Activated CD4-positive, alpha-beta T cell treated with anti-CD3 and anti-CD28 coated beads for 36 hours (primary cell): ENCODE results near the gene OLFM2. TPM values are rescaled to one million over a fixed set of nuclear protein-coding genes. Genes with fewer than 3 reads are reported as not detected.

Source experiments
- ATAC-seq: fragments of 200-7000 bp; cut with Tn5 transposase; one replicate; pipeline ENCODE4 v1.10.0; 2021; ENCODE audit warnings: mild to moderate bottlenecking, moderate library complexity
- CTCF ChIA-PET: fragments of 350-600 bp; sonication (Branson Sonifier 250); formaldehyde crosslinking; loops from one replicate; lab custom pipeline; 2021; ENCODE audit warnings: antibody characterized with exemption; lab: Charles Lee
- POLR2A ChIA-PET: fragments of 350-600 bp; sonication (Branson Sonifier 250); formaldehyde crosslinking; loops from one replicate; lab custom pipeline; 2021; ENCODE audit warnings: antibody characterized with exemption, inconsistent platforms; lab: Charles Lee
- DNase-seq: peaks from one replicate; pipeline ENCODE4 v3.0.0-alpha.2; 2020
- H3K27ac Mint-ChIP-seq: one replicate; pipeline ENCODE4 v1.8.0; 2021; ENCODE audit warnings: mixed read lengths
- H3K27me3 Mint-ChIP-seq: one replicate; pipeline ENCODE4 v1.8.0; 2021; ENCODE audit warnings: mixed read lengths
- H3K36me3 Mint-ChIP-seq: one replicate; pipeline ENCODE4 v1.8.0; 2021; ENCODE audit warnings: low read depth, mixed read lengths
- H3K4me1 Mint-ChIP-seq: one replicate; pipeline ENCODE4 v1.8.0; 2021; ENCODE audit warnings: mixed read lengths
- H3K4me3 Mint-ChIP-seq: one replicate; pipeline ENCODE4 v1.8.0; 2021; ENCODE audit warnings: mild to moderate bottlenecking, moderate library complexity, mixed read lengths
- H3K9me3 Mint-ChIP-seq: one replicate; pipeline ENCODE4 v1.8.0; 2021; ENCODE audit warnings: low read depth, mixed read lengths
- intact Hi-C, 2 experiments: fragments of 100-400 bp; cut with DNase I in 1 of 2; cut with micrococcal nuclease in 1 of 2; formaldehyde crosslinking; loops; one replicate each; pipeline versions ENCODE4 v1.14.2 to v1.15.1; 2022 to 2024; cut with DNase I, micrococcal nuclease
- total RNA-seq, 2 experiments: library from RNA; stranded (reverse); gene quantifications; one replicate each; pipeline ENCODE4 v1.2.3, GENCODE V29; 2021

The OLFM2 gene
- total RNA-seq, 2 experiments from 2014 or later, result 1.3 to 1.8 TPM

- Mint-ChIP-seq H3K4me1 (no peaks in the 10 kb centered on the region), H3K36me3 (no peaks in the 10 kb centered on the region), H3K9me3 (no peaks in the 10 kb centered on the region), H3K27ac (no peak overlapping the region), H3K4me3 (no peak overlapping the region), H3K27me3 (peaks cover 5% of the 10 kb centered on the region)
- no peak for ATAC-seq
- POLR2A ChIA-PET, result no interaction called here
- CTCF ChIA-PET, result no interaction called here
- intact Hi-C loops, result no loop called here
- no peak for DNase-seq
Observed at GRCh38 chr19:9903336-9903735, 33.0 kb downstream of the OLFM2 start.

- Mint-ChIP-seq H3K4me3 (no peak overlapping the region), H3K27ac (no peak overlapping the region), H3K4me1 (no peaks in the 10 kb centered on the region), H3K36me3 (no peaks in the 10 kb centered on the region), H3K27me3 (peaks cover 5% of the 10 kb centered on the region), H3K9me3 (no peaks in the 10 kb centered on the region)
- ChIA-PET CTCF (interaction anchor here (1.7 kb wide), 1 partner anchor 29 kb away, joined by 5 read pairs; no protein-coding TSS in a partner anchor), POLR2A (interaction anchor here (0.6 kb wide), 1 partner anchor 276 kb away, joined by 3 read pairs; no protein-coding TSS in a partner anchor)
- no peak for DNase-seq
- intact Hi-C loops, result no loop called here
- no peak for ATAC-seq
Observed at GRCh38 chr19:9901642-9902041, 34.7 kb downstream of the OLFM2 start.

GRCh38 chr19:9901020-9901419, 35.3 kb downstream of the OLFM2 start:
- no peaks in the 10 kb centered on the region for H3K9me3 Mint-ChIP-seq
- H3K4me3 Mint-ChIP-seq, result no peak overlapping the region
- intact Hi-C loops, result no loop called here
- no peaks in the 10 kb centered on the region for H3K4me1 Mint-ChIP-seq
- no peak for ATAC-seq
- peaks cover 5% of the 10 kb centered on the region for H3K27me3 Mint-ChIP-seq
- ChIA-PET POLR2A (interaction anchor here (0.6 kb wide), 1 partner anchor 277 kb away, joined by 3 read pairs; no protein-coding TSS in a partner anchor), CTCF (interaction anchor here (1.7 kb wide), 1 partner anchor 30 kb away, joined by 5 read pairs; no protein-coding TSS in a partner anchor)
- no peak for DNase-seq
- no peaks in the 10 kb centered on the region for H3K36me3 Mint-ChIP-seq
- no peak overlapping the region for H3K27ac Mint-ChIP-seq

- Mint-ChIP-seq H3K27me3 (no peaks in the 10 kb centered on the region), H3K4me3 (no peak overlapping the region), H3K4me1 (no peaks in the 10 kb centered on the region), H3K9me3 (no peaks in the 10 kb centered on the region), H3K27ac (no peak overlapping the region), H3K36me3 (no peaks in the 10 kb centered on the region)
- DNase-seq (no peak), ATAC-seq (no peak)
- CTCF ChIA-PET, result no interaction called here
- intact Hi-C loops, result no loop called here
- POLR2A ChIA-PET, result no interaction called here
Observed at GRCh38 chr19:9891609-9892373, 44.5 kb downstream of the OLFM2 start.

GRCh38 chr19:9885077-9885552, 51.2 kb downstream of the OLFM2 start:
- intact Hi-C loops, result no loop called here
- Mint-ChIP-seq H3K27ac (no peak overlapping the region), H3K4me1 (no peaks in the 10 kb centered on the region), H3K4me3 (no peak overlapping the region), H3K9me3 (no peaks in the 10 kb centered on the region), H3K27me3 (no peaks in the 10 kb centered on the region), H3K36me3 (no peaks in the 10 kb centered on the region)
- ChIA-PET POLR2A (no interaction called here), CTCF (interaction anchor here (0.7 kb wide), 1 partner anchor 46 kb away, joined by 3 read pairs; no protein-coding TSS in a partner anchor)
- ATAC-seq (no peak), DNase-seq (no peak)

GRCh38 chr19:9883764-9884163, 52.6 kb downstream of the OLFM2 start:
- Mint-ChIP-seq H3K9me3 (no peaks in the 10 kb centered on the region), H3K36me3 (no peaks in the 10 kb centered on the region), H3K4me3 (no peak overlapping the region), H3K27me3 (no peaks in the 10 kb centered on the region), H3K27ac (no peak overlapping the region), H3K4me1 (no peaks in the 10 kb centered on the region)
- intact Hi-C loops, result no loop called here
- DNase-seq (no peak), ATAC-seq (no peak)
- ChIA-PET CTCF (interaction anchor here (0.6 kb wide), 1 partner anchor 11 kb away, joined by 4 read pairs; no protein-coding TSS in a partner anchor), POLR2A (no interaction called here)

- DNase-seq (no peak), ATAC-seq (no peak)
- ChIA-PET POLR2A (no interaction called here), CTCF (no interaction called here)
- intact Hi-C loops, result no loop called here
- Mint-ChIP-seq H3K27ac (no peak overlapping the region), H3K4me3 (no peak overlapping the region), H3K36me3 (no peaks in the 10 kb centered on the region), H3K9me3 (no peaks in the 10 kb centered on the region), H3K4me1 (peaks cover 2% of the 10 kb centered on the region), H3K27me3 (no peaks in the 10 kb centered on the region)
Observed at GRCh38 chr19:9883231-9883758, 53.0 kb downstream of the OLFM2 start.

GRCh38 chr19:9881720-9882119, 54.6 kb downstream of the OLFM2 start:
- Mint-ChIP-seq H3K4me1 (peaks cover 2% of the 10 kb centered on the region), H3K4me3 (no peak overlapping the region), H3K27ac (no peak overlapping the region), H3K27me3 (no peaks in the 10 kb centered on the region), H3K36me3 (no peaks in the 10 kb centered on the region), H3K9me3 (no peaks in the 10 kb centered on the region)
- DNase-seq (no peak), ATAC-seq (no peak)
- intact Hi-C loops, result no loop called here
- POLR2A ChIA-PET, result no interaction called here
- CTCF ChIA-PET, result no interaction called here

- no peak for ATAC-seq
- Mint-ChIP-seq H3K27ac (no peak overlapping the region), H3K4me3 (no peak overlapping the region), H3K4me1 (peaks cover 2% of the 10 kb centered on the region), H3K27me3 (no peaks in the 10 kb centered on the region), H3K9me3 (no peaks in the 10 kb centered on the region), H3K36me3 (no peaks in the 10 kb centered on the region)
- no peak for DNase-seq
- intact Hi-C loops, result no loop called here
- ChIA-PET CTCF (no interaction called here), POLR2A (no interaction called here)
Observed at GRCh38 chr19:9878511-9879196, 57.7 kb downstream of the OLFM2 start.

- no peaks in the 10 kb centered on the region for H3K27me3 Mint-ChIP-seq
- ATAC-seq, result no peak
- CTCF ChIA-PET, result no interaction called here
- intact Hi-C loops, result no loop called here
- DNase-seq, result no peak
- no peaks in the 10 kb centered on the region for H3K36me3 Mint-ChIP-seq
- no peaks in the 10 kb centered on the region for H3K9me3 Mint-ChIP-seq
- H3K4me1 Mint-ChIP-seq, result peaks cover 2% of the 10 kb centered on the region
- H3K27ac Mint-ChIP-seq, result no peak overlapping the region
- POLR2A ChIA-PET, result no interaction called here
- H3K4me3 Mint-ChIP-seq, result no peak overlapping the region
Observed at GRCh38 chr19:9877780-9878510, 58.4 kb downstream of the OLFM2 start.

- H3K27ac Mint-ChIP-seq, result no peak overlapping the region
Observed at GRCh38 chr19:9875796-9876195, 60.5 kb downstream of the OLFM2 start.

More at GRCh38 chr19:9875796-9876195, 60.5 kb downstream of the OLFM2 start:
- Mint-ChIP-seq H3K4me3 (no peak overlapping the region), H3K27me3 (no peaks in the 10 kb centered on the region), H3K9me3 (no peaks in the 10 kb centered on the region), H3K4me1 (peaks cover 2% of the 10 kb centered on the region), H3K36me3 (no peaks in the 10 kb centered on the region)
- intact Hi-C loops, result no loop called here
- no peak for DNase-seq
- ChIA-PET CTCF (interaction anchor here (0.9 to 1.0 kb wide), 2 partner anchors 9 to 54 kb away, joined by 4 to 5 read pairs; no protein-coding TSS in a partner anchor), POLR2A (no interaction called here)
- ATAC-seq, result no peak
